HEK293 (cell line): ENCODE results near the gene EIF3F.

ENCODE experiments used
- CTCF ChIA-PET: fragments of 350-600 bp; formaldehyde crosslinking; extraction: SDS; loops from one replicate; lab custom pipeline; 2021; ENCODE audit warnings: antibody characterized with exemption; lab: Yijun Ruan, JAX
- POLR2A ChIA-PET: fragments of 300-600 bp; formaldehyde crosslinking; extraction: SDS; loops from one replicate; lab custom pipeline; 2020; ENCODE audit warnings: antibody characterized with exemption, inconsistent platforms; lab: Yijun Ruan, JAX
- H3K27ac ChIP-seq: fragments of 200-500 bp; sonication (Bioruptor generic); 2 replicates; pipeline ENCODE4 v1.5.1; 2014; ENCODE audit warnings: low read depth, low read length, control low read depth, inconsistent platforms; ENCODE audit errors: extremely low read depth
- H3K36me3 ChIP-seq, 2 experiments: fragments of 200-500 bp in 1 of 2; sonication (Bioruptor generic) in 1 of 2; 1 replicate in 1 of 2; 2 replicates in 1 of 2; pipeline ENCODE4 v1.5.1; 2014 to 2017; ENCODE audit warnings: inconsistent platforms in 2 of 2, low read length in 2 of 2; ENCODE audit not compliant: control insufficient read depth in 2 of 2, insufficient read depth in 1 of 2
- H3K4me1 ChIP-seq: fragments of 200-500 bp; sonication (Bioruptor generic); 2 replicates; pipeline ENCODE4 v1.5.1; 2014; ENCODE audit warnings: mild to moderate bottlenecking, low read length, inconsistent platforms; ENCODE audit not compliant: control insufficient read depth, insufficient read depth
- H3K4me3 ChIP-seq: 2 replicates; pipeline ENCODE4 v1.5.1; 2011; ENCODE audit warnings: low read depth, mild to moderate bottlenecking, control low read depth, low read length, moderate library complexity
- H3K9me3 ChIP-seq: fragments of 200-500 bp; sonication (Bioruptor generic); 2 replicates; pipeline ENCODE4 v1.5.1; 2014; ENCODE audit warnings: low read depth, low read length, inconsistent platforms; ENCODE audit not compliant: control insufficient read depth, insufficient read depth
- ATF2 ChIP-seq: fragments of 450-650 bp; formaldehyde crosslinking; IDR thresholded peaks from 2 replicates; pipeline ENCODE4 v1.5.1; 2016; ENCODE audit warnings: missing biosample characterization, missing genetic modification characterization, low read depth
- GFI1B ChIP-seq: fragments of 450-650 bp; formaldehyde crosslinking; IDR thresholded peaks from 2 replicates; pipeline ENCODE4 v1.5.1; 2016; ENCODE audit warnings: missing biosample characterization, missing genetic modification characterization
- KLF10 ChIP-seq: fragments of 450-650 bp; IDR thresholded peaks from 2 replicates; pipeline ENCODE4 v1.5.1; 2018; ENCODE audit warnings: missing biosample characterization, mild to moderate bottlenecking, missing genetic modification characterization
- KLF8 ChIP-seq: fragments of 450-650 bp; formaldehyde crosslinking; IDR thresholded peaks from 2 replicates; pipeline ENCODE4 v1.5.1; 2016; ENCODE audit warnings: missing biosample characterization, missing genetic modification characterization
- KLF9 ChIP-seq: fragments of 450-650 bp; formaldehyde crosslinking; IDR thresholded peaks from 2 replicates; pipeline ENCODE4 v1.5.1; 2016; ENCODE audit warnings: missing biosample characterization, missing genetic modification characterization, low read depth
- MYNN ChIP-seq: fragments of 450-650 bp; formaldehyde crosslinking; IDR thresholded peaks from 2 replicates; pipeline ENCODE4 v1.5.1; 2016; ENCODE audit warnings: missing biosample characterization, missing genetic modification characterization, borderline replicate concordance
- SCRT1 ChIP-seq: fragments of 450-650 bp; formaldehyde crosslinking; IDR thresholded peaks from 2 replicates; pipeline ENCODE4 v1.5.1; 2016; ENCODE audit warnings: missing biosample characterization, missing genetic modification characterization, borderline replicate concordance
- YY2 ChIP-seq: fragments of 450-650 bp; formaldehyde crosslinking; IDR thresholded peaks from 2 replicates; pipeline ENCODE4 v1.5.1; 2016; ENCODE audit warnings: missing biosample characterization, missing genetic modification characterization
- ZBTB1 ChIP-seq: fragments of 450-650 bp; formaldehyde crosslinking; IDR thresholded peaks from 2 replicates; pipeline ENCODE4 v1.5.1; 2016; ENCODE audit warnings: missing biosample characterization, missing genetic modification characterization
- ZBTB17 ChIP-seq: fragments of 450-650 bp; formaldehyde crosslinking; IDR thresholded peaks from 2 replicates; pipeline ENCODE4 v1.5.1; 2016; ENCODE audit warnings: missing biosample characterization, missing genetic modification characterization
- ZFP37 ChIP-seq: fragments of 450-650 bp; formaldehyde crosslinking; IDR thresholded peaks from 2 replicates; pipeline ENCODE4 v1.5.1; 2016; ENCODE audit warnings: missing biosample characterization, missing genetic modification characterization
- ZNF112 ChIP-seq: fragments of 450-650 bp; formaldehyde crosslinking; IDR thresholded peaks from 2 replicates; pipeline ENCODE4 v1.5.0; 2017; ENCODE audit warnings: missing biosample characterization, missing genetic modification characterization
- ZNF133 ChIP-seq: fragments of 450-650 bp; formaldehyde crosslinking; IDR thresholded peaks from 2 replicates; pipeline ENCODE4 v1.5.1; 2016; ENCODE audit warnings: missing biosample characterization, missing genetic modification characterization
- ZNF155 ChIP-seq: fragments of 450-650 bp; formaldehyde crosslinking; IDR thresholded peaks from 2 replicates; pipeline ENCODE4 v1.5.1; 2016; ENCODE audit warnings: missing biosample characterization, missing genetic modification characterization
- ZNF354C ChIP-seq: fragments of 450-650 bp; formaldehyde crosslinking; IDR thresholded peaks from 2 replicates; pipeline ENCODE4 v1.5.1; 2016; ENCODE audit warnings: missing biosample characterization, missing genetic modification characterization, low read depth, borderline replicate concordance
- ZNF623 ChIP-seq: fragments of 450-650 bp; formaldehyde crosslinking; IDR thresholded peaks from 2 replicates; pipeline ENCODE4 v1.5.1; 2016; ENCODE audit warnings: missing biosample characterization, missing genetic modification characterization
- ZNF660 ChIP-seq: fragments of 450-650 bp; IDR thresholded peaks from 2 replicates; pipeline ENCODE4 v1.5.1; 2018; ENCODE audit warnings: missing biosample characterization, mild to moderate bottlenecking, missing genetic modification characterization
- ZNF677 ChIP-seq: fragments of 450-650 bp; IDR thresholded peaks from 2 replicates; pipeline ENCODE4 v1.5.0; 2018; ENCODE audit warnings: missing biosample characterization, mild to moderate bottlenecking, missing genetic modification characterization, moderate library complexity
- ZNF791 ChIP-seq: fragments of 450-650 bp; formaldehyde crosslinking; IDR thresholded peaks from 2 replicates; pipeline ENCODE4 v1.5.1; 2016; ENCODE audit warnings: missing biosample characterization, missing genetic modification characterization
- TF ChIP-seq, protein P1 (sequence below): fragments of 450-650 bp; formaldehyde crosslinking; IDR thresholded peaks from 2 replicates; pipeline ENCODE4 v1.5.1; 2017; ENCODE audit warnings: missing biosample characterization, missing genetic modification characterization
- TF ChIP-seq, protein P2 (sequence below): fragments of 450-650 bp; formaldehyde crosslinking; IDR thresholded peaks from 2 replicates; pipeline ENCODE4 v1.5.1; 2017; ENCODE audit warnings: missing biosample characterization, missing genetic modification characterization
- TF ChIP-seq, protein P3 (sequence below): fragments of 450-650 bp; formaldehyde crosslinking; IDR thresholded peaks from 2 replicates; pipeline ENCODE4 v1.5.0; 2017; ENCODE audit warnings: missing biosample characterization, missing genetic modification characterization, borderline replicate concordance

Gene EIF3F

GRCh38 chr11:8011981-8012444, 24.9 kb downstream of the EIF3F start:
- no peak overlapping the region for H3K27ac ChIP-seq

GRCh38 chr11:8013833-8014232, 26.7 kb downstream of the EIF3F start:
- Histone ChIP-seq H3K4me1 (no peaks in the 10 kb centered on the region), H3K36me3 (no peaks in the 10 kb centered on the region), H3K9me3 (no peaks in the 10 kb centered on the region), H3K4me3 (no peak overlapping the region), H3K27ac (no peak overlapping the region)
- TF ChIP-seq ZNF354C (tag by site-specific recombination) (no peak), ZBTB17 (no peak), ZNF677 (no peak), ZFP37 (tag by site-specific recombination) (no peak), ZNF133 (tag by site-specific recombination) (no peak), KLF9 (no peak), ZNF112 (tag by site-specific recombination) (no peak), ZNF155 (tag by site-specific recombination) (no peak), YY2 (tag by site-specific recombination) (no peak)
- TF ChIP-seq, protein P1, sequence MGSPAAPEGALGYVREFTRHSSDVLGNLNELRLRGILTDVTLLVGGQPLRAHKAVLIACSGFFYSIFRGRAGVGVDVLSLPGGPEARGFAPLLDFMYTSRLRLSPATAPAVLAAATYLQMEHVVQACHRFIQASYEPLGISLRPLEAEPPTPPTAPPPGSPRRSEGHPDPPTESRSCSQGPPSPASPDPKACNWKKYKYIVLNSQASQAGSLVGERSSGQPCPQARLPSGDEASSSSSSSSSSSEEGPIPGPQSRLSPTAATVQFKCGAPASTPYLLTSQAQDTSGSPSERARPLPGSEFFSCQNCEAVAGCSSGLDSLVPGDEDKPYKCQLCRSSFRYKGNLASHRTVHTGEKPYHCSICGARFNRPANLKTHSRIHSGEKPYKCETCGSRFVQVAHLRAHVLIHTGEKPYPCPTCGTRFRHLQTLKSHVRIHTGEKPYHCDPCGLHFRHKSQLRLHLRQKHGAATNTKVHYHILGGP (tag by site-specific recombination), result no peak
- TF ChIP-seq, protein P2, sequence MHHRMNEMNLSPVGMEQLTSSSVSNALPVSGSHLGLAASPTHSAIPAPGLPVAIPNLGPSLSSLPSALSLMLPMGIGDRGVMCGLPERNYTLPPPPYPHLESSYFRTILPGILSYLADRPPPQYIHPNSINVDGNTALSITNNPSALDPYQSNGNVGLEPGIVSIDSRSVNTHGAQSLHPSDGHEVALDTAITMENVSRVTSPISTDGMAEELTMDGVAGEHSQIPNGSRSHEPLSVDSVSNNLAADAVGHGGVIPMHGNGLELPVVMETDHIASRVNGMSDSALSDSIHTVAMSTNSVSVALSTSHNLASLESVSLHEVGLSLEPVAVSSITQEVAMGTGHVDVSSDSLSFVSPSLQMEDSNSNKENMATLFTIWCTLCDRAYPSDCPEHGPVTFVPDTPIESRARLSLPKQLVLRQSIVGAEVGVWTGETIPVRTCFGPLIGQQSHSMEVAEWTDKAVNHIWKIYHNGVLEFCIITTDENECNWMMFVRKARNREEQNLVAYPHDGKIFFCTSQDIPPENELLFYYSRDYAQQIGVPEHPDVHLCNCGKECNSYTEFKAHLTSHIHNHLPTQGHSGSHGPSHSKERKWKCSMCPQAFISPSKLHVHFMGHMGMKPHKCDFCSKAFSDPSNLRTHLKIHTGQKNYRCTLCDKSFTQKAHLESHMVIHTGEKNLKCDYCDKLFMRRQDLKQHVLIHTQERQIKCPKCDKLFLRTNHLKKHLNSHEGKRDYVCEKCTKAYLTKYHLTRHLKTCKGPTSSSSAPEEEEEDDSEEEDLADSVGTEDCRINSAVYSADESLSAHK, result no peak
- ChIA-PET CTCF (interaction anchor here (0.5 kb wide), 1 partner anchor 28 kb away, joined by 4 read pairs; no protein-coding TSS in a partner anchor), POLR2A (no interaction called here)

More at GRCh38 chr11:8011981-8012444, 24.9 kb downstream of the EIF3F start:
- ChIA-PET CTCF (interaction anchor here (1.0 to 11.0 kb wide), 5 partner anchors 21 to 82 kb away, joined by 3 to 532 read pairs (median 8); partner anchors contain the start of gene EIF3F), POLR2A (interaction anchor here (0.6 kb wide), 1 partner anchor 71 kb away, joined by 3 read pairs; no protein-coding TSS in a partner anchor)
- Histone ChIP-seq H3K9me3 (no peaks in the 10 kb centered on the region), H3K4me1 (no peaks in the 10 kb centered on the region), H3K4me3 (no peak overlapping the region), H3K36me3 (no peaks in the 10 kb centered on the region)
- TF ChIP-seq, protein P3, sequence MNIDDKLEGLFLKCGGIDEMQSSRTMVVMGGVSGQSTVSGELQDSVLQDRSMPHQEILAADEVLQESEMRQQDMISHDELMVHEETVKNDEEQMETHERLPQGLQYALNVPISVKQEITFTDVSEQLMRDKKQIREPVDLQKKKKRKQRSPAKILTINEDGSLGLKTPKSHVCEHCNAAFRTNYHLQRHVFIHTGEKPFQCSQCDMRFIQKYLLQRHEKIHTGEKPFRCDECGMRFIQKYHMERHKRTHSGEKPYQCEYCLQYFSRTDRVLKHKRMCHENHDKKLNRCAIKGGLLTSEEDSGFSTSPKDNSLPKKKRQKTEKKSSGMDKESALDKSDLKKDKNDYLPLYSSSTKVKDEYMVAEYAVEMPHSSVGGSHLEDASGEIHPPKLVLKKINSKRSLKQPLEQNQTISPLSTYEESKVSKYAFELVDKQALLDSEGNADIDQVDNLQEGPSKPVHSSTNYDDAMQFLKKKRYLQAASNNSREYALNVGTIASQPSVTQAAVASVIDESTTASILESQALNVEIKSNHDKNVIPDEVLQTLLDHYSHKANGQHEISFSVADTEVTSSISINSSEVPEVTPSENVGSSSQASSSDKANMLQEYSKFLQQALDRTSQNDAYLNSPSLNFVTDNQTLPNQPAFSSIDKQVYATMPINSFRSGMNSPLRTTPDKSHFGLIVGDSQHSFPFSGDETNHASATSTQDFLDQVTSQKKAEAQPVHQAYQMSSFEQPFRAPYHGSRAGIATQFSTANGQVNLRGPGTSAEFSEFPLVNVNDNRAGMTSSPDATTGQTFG (tag by site-specific recombination), result no peak
- TF ChIP-seq ZBTB1 (tag by site-specific recombination) (no peak), ZNF791 (tag by site-specific recombination) (no peak), ZNF660 (tag by site-specific recombination) (no peak), KLF10 (tag by site-specific recombination) (no peak), ZNF623 (no peak), KLF8 (tag by site-specific recombination) (no peak), MYNN (tag by site-specific recombination) (no peak), SCRT1 (tag by site-specific recombination) (no peak), ATF2 (tag by site-specific recombination) (no peak), GFI1B (no peak)
